GM18873 (cell line): ENCODE measurements around the gene KDM4C.

Source experiments
- ATAC-seq: cut with Tn5 transposase; IDR thresholded peaks from one replicate; pipeline ENCODE4 v1.9.1; 2021; ENCODE audit warnings: mild to moderate bottlenecking, moderate library complexity, moderate number of reproducible peaks; ENCODE audit not compliant: unreplicated experiment, low FRiP score

KDM4C gene

GRCh38 chr9:7119612-7120011 is 361.8 kb downstream of the KDM4C start:
- no peak for ATAC-seq

GRCh38 chr9:7121055-7121454 is 363.3 kb downstream of the KDM4C start:
- no peak for ATAC-seq

GRCh38 chr9:7121664-7122063 is 363.9 kb downstream of the KDM4C start:
- no peak for ATAC-seq

GRCh38 chr9:7123743-7124142 is 366.0 kb downstream of the KDM4C start:
- no peak for ATAC-seq

- ATAC-seq: no peak
Measured at GRCh38 chr9:7125231-7125630, 367.5 kb downstream of the KDM4C start.

- ATAC-seq: no peak
Measured at GRCh38 chr9:7129391-7129790, 371.6 kb downstream of the KDM4C start.

- ATAC-seq: no peak
Measured at GRCh38 chr9:7130266-7130820, 372.6 kb downstream of the KDM4C start.

GRCh38 chr9:7132605-7133004 is 374.8 kb downstream of the KDM4C start:
- no peak for ATAC-seq

GRCh38 chr9:7135735-7136134 is 378.0 kb downstream of the KDM4C start:
- ATAC-seq: no peak

- no peak for ATAC-seq
Measured at GRCh38 chr9:7137040-7137439, 379.3 kb downstream of the KDM4C start.

GRCh38 chr9:7137571-7137970 is 379.8 kb downstream of the KDM4C start:
- ATAC-seq: no peak

GRCh38 chr9:7139886-7140285 is 382.1 kb downstream of the KDM4C start:
- no peak for ATAC-seq

GRCh38 chr9:7140401-7140800 is 382.6 kb downstream of the KDM4C start:
- ATAC-seq: no peak

GRCh38 chr9:7143645-7144200 is 385.9 kb downstream of the KDM4C start:
- no peak for ATAC-seq

GRCh38 chr9:7144265-7145046 is 386.7 kb downstream of the KDM4C start:
- no peak for ATAC-seq

- no peak for ATAC-seq
Measured at GRCh38 chr9:7145361-7146069, 387.7 kb downstream of the KDM4C start.

- ATAC-seq: no peak
Measured at GRCh38 chr9:7146582-7146981, 388.8 kb downstream of the KDM4C start.

GRCh38 chr9:7147121-7148090 is 389.6 kb downstream of the KDM4C start:
- no peak for ATAC-seq

- ATAC-seq: no peak
Measured at GRCh38 chr9:7148243-7148765, 390.5 kb downstream of the KDM4C start.

GRCh38 chr9:7149258-7149657 is 391.5 kb downstream of the KDM4C start:
- no peak for ATAC-seq
